ENCODE results near the gene DNAJB13. TPM values are rescaled to one million over a fixed set of nuclear protein-coding genes. Genes with fewer than 3 reads are reported as not detected.
A peak's percentile ranks its signal among the peaks of the same experiment; 100 is the strongest.

Gene DNAJB13
- total RNA-seq, 1 experiment from 2014 or later, result 0.29 TPM

- H3K9ac ChIP-seq (ENCODE audit: low read length), result peak within 1 kb of the TSS; percentile 81
- ChIA-PET POLR2A (ENCODE audit: unreplicated experiment) (interaction anchor here (0.5 to 0.6 kb wide), 3 partner anchors 22 to 289 kb away, joined by 3 to 4 read pairs (median 3); no protein-coding TSS in a partner anchor), CTCF (interaction anchor here (0.6 to 0.7 kb wide), 2 partner anchors 51 to 188 kb away, joined by 4 to 16 read pairs; partner anchors contain the start of genes C2CD3 and PPME1)
- H3K4me2 ChIP-seq (ENCODE audit: low read length), result peak within 1 kb of the TSS; percentile 100
- peaks cover 8% of the 10 kb centered on the region; the same call in 1 of the 2 replicates for H3K79me2 ChIP-seq (ENCODE audit: low read length)
- H3K4me1 ChIP-seq (ENCODE audit: insufficient read depth, low read length), result peaks cover 28% of the 10 kb centered on the region
- no peaks in the 10 kb centered on the region for H3K9me3 ChIP-seq (ENCODE audit: low read length)
- H3F3A ChIP-seq (ENCODE audit: low read length, unreplicated experiment), result no peaks in the 10 kb centered on the region
- H3K27me3 ChIP-seq (ENCODE audit: low read length), result no peaks in the 10 kb centered on the region
- no peak for TF ChIP-seq EZH2 (IDR thresholded peaks at IDR 0.05; ENCODE audit: low read length, unreplicated experiment)
- TF ChIP-seq, protein P1, sequence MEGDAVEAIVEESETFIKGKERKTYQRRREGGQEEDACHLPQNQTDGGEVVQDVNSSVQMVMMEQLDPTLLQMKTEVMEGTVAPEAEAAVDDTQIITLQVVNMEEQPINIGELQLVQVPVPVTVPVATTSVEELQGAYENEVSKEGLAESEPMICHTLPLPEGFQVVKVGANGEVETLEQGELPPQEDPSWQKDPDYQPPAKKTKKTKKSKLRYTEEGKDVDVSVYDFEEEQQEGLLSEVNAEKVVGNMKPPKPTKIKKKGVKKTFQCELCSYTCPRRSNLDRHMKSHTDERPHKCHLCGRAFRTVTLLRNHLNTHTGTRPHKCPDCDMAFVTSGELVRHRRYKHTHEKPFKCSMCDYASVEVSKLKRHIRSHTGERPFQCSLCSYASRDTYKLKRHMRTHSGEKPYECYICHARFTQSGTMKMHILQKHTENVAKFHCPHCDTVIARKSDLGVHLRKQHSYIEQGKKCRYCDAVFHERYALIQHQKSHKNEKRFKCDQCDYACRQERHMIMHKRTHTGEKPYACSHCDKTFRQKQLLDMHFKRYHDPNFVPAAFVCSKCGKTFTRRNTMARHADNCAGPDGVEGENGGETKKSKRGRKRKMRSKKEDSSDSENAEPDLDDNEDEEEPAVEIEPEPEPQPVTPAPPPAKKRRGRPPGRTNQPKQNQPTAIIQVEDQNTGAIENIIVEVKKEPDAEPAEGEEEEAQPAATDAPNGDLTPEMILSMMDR (conservative IDR thresholded peaks at IDR 0.05; ENCODE audit: low read depth, low read length), result no peak
- TF ChIP-seq EZH2phosphoT487 (IDR thresholded peaks at IDR 0.05; ENCODE audit: borderline replicate concordance, low read length), result no peak
- DNase-seq (peak; percentile 83), ATAC-seq (peak; percentile 86)
- peak within 1 kb of the TSS; percentile 100 for H2AFZ ChIP-seq (ENCODE audit: low read length)
- no peaks in the 10 kb centered on the region for H3K9me2 ChIP-seq (replicated peaks; ENCODE audit: low read length)
- peak within 1 kb of the TSS; percentile 85 for H3K27ac ChIP-seq (ENCODE audit: low read length)
- peak within 1 kb of the TSS; percentile 79 for H3K4me3 ChIP-seq (ENCODE audit: low read length)
- no TSS peak for BruUV-seq (replicated peaks)
- intact Hi-C loops (cut with micrococcal nuclease), result loop anchor here (10.0 kb wide), 1 partner anchor 192 kb away; the partner anchor contains the start of genes C2CD3 and PPME1
- peaks cover 7% of the 10 kb centered on the region; the same call in 1 of the 2 replicates for H3K36me3 ChIP-seq (ENCODE audit: low read depth, low read length)
- no peaks in the 10 kb centered on the region for H4K20me1 ChIP-seq (ENCODE audit: low read length)
Observed at GRCh38 chr11:73982595-73982989, 31.8 kb downstream of the DNAJB13 start, which contains the start of gene UCP2. UCP2 (minus strand) TSS chr11:73982843; CDS start chr11:73978378, 4,465 bp downstream.

- no peaks in the 10 kb centered on the region for H4K20me1 ChIP-seq (ENCODE audit: low read length)
- BruUV-seq (replicated peaks), result no TSS peak
- no peaks in the 10 kb centered on the region for H3K9me2 ChIP-seq (replicated peaks; ENCODE audit: low read length)
- DNase-seq, result peak; percentile 92
- H3K27me3 ChIP-seq (ENCODE audit: low read length), result no peaks in the 10 kb centered on the region
- H3K4me3 ChIP-seq (ENCODE audit: low read length), result peak overlapping the region; percentile 79
- TF ChIP-seq, protein P1 (conservative IDR thresholded peaks at IDR 0.05; ENCODE audit: low read depth, low read length), result no peak
- TF ChIP-seq EZH2phosphoT487 (IDR thresholded peaks at IDR 0.05; ENCODE audit: borderline replicate concordance, low read length) (no peak), EZH2 (IDR thresholded peaks at IDR 0.05; ENCODE audit: low read length, unreplicated experiment) (no peak)
- peak; percentile 90 for ATAC-seq
- peak overlapping the region; percentile 100 for H3K4me2 ChIP-seq (ENCODE audit: low read length)
- H3K9ac ChIP-seq (ENCODE audit: low read length), result peak overlapping the region; percentile 81
- H2AFZ ChIP-seq (ENCODE audit: low read length), result peak overlapping the region; percentile 100
- H3F3A ChIP-seq (ENCODE audit: low read length, unreplicated experiment), result no peaks in the 10 kb centered on the region
- intact Hi-C loops (cut with micrococcal nuclease), result loop anchor here (10.0 kb wide), 1 partner anchor 192 kb away; the partner anchor contains the start of genes C2CD3 and PPME1
- H3K9me3 ChIP-seq (ENCODE audit: low read length), result no peaks in the 10 kb centered on the region
- peaks cover 8% of the 10 kb centered on the region; the same call in 1 of the 2 replicates for H3K79me2 ChIP-seq (ENCODE audit: low read length)
- ChIA-PET POLR2A (ENCODE audit: unreplicated experiment) (interaction anchor here (0.6 kb wide), 2 partner anchors 23 to 106 kb away, joined by 3 read pairs; no protein-coding TSS in a partner anchor), CTCF (interaction anchor here (0.6 to 0.7 kb wide), 2 partner anchors 52 to 188 kb away, joined by 4 to 16 read pairs; partner anchors contain the start of genes C2CD3 and PPME1)
- H3K27ac ChIP-seq (ENCODE audit: low read length), result peak overlapping the region; percentile 85
- H3K4me1 ChIP-seq (ENCODE audit: insufficient read depth, low read length), result peaks cover 28% of the 10 kb centered on the region
- H3K36me3 ChIP-seq (ENCODE audit: low read depth, low read length), result 0 out of 2 replicates have a peak, but pooled peaks cover under 1% of the 10 kb centered on the region
Observed at GRCh38 chr11:73982990-73983740, 32.3 kb downstream of the DNAJB13 start.

Measured in PC-3 (cell line).